Bronchial epithelial cell (primary cell): ENCODE data around the gene ADAM10. TPM values are rescaled to one million over a fixed set of nuclear protein-coding genes. Genes with fewer than 3 reads are reported as not detected.

ENCODE experiments used
- DNase-seq: peaks from one replicate; pipeline ENCODE4 v3.0.0-alpha.2; 2010; ENCODE audit warnings: low read depth
- FAIRE-seq: peaks from 2 replicates; lab custom pipeline; 2011; peaks lifted over from hg19 to GRCh38; lab: Jason Lieb, UNC
- H3K27me3 ChIP-seq: 2 replicates; pipeline ENCODE4 v1.5.1; 2011; ENCODE audit warnings: low read length; ENCODE audit not compliant: control insufficient read depth, insufficient read depth
- H3K36me3 ChIP-seq: 2 replicates; pipeline ENCODE4 v1.5.1; 2011; ENCODE audit warnings: low read length; ENCODE audit not compliant: control insufficient read depth, insufficient read depth
- H3K4me3 ChIP-seq: 2 replicates; pipeline ENCODE4 v1.5.1; 2011; ENCODE audit warnings: mild to moderate bottlenecking, low read depth, low read length, control low read depth
- total RNA-seq: library from RNA; depleted of rRNA; stranded (reverse); fragments of >200 nt; gene quantifications from 2 replicates; pipeline ENCODE4 v1.2.1, GENCODE V29; 2014
- TF ChIP-seq, protein P1 (sequence below): IDR thresholded peaks from 2 replicates; pipeline ENCODE4 v1.5.1; 2011; ENCODE audit warnings: mild to moderate bottlenecking, moderate library complexity, low read length, control low read depth, inconsistent platforms; ENCODE audit not compliant: insufficient read depth, severe bottlenecking

ADAM10 gene
- total RNA-seq, 1 donor from 2014 or later, result 112 TPM

DNA sequence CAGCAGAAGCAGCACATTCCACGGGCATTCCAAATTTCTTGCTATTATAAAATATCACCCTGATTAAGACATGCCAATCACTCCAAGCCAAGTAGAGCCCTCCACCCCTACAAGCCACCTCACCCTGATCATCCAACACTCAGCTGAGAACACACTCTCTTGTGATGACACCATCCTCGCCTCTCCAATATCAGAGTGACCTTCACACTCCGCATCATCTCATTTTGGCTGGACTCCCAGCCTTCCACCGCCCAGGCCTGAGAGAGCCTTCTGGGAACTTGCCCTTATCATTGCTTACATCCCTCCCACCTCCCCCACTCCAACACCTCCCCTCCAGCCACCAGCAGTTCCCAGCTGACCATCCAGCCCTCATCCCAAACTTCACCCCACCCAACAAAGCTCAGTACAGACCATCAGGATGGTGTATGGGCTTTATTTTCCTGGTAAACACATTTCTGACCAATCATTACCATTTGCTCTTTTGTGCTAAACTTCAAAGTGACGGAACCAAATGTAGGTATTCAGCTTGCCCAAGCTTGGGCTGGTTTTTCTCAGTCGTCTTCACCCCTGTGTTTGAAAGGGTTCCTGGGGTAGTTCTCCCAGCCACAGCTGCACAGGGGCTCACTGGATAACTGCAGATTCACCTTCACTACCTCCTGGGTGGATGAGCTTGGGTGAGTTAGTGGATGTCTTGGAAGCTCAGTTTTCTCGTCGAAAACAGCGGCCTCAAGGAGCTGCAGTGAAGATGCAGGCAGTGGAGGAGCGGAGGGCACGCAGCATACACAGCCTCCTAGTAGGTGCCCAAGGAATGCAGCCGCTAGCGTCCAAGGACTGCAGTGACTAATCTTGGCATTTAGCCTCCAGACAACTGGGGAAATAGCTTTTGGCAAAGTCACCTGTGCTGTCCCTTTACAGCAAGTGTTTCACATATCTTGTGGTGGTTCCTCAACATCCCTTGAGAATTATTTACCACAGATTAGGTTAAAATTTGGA is 202.6 kb downstream of the ADAM10 start:
- H3K36me3 ChIP-seq, result no peaks in the 10 kb centered on the region
- no peaks in the 10 kb centered on the region for H3K27me3 ChIP-seq
- TF ChIP-seq, protein P1, sequence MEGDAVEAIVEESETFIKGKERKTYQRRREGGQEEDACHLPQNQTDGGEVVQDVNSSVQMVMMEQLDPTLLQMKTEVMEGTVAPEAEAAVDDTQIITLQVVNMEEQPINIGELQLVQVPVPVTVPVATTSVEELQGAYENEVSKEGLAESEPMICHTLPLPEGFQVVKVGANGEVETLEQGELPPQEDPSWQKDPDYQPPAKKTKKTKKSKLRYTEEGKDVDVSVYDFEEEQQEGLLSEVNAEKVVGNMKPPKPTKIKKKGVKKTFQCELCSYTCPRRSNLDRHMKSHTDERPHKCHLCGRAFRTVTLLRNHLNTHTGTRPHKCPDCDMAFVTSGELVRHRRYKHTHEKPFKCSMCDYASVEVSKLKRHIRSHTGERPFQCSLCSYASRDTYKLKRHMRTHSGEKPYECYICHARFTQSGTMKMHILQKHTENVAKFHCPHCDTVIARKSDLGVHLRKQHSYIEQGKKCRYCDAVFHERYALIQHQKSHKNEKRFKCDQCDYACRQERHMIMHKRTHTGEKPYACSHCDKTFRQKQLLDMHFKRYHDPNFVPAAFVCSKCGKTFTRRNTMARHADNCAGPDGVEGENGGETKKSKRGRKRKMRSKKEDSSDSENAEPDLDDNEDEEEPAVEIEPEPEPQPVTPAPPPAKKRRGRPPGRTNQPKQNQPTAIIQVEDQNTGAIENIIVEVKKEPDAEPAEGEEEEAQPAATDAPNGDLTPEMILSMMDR, result no peak
- DNase-seq, result peak; percentile 78
- FAIRE-seq, result no peak
- H3K4me3 ChIP-seq, result no peak overlapping the region

- Histone ChIP-seq H3K36me3 (no peaks in the 10 kb centered on the region), H3K4me3 (no peak overlapping the region), H3K27me3 (no peaks in the 10 kb centered on the region)
- DNase-seq (no peak), FAIRE-seq (no peak)
- TF ChIP-seq, protein P1, result no peak
These were observed 203.4 kb downstream of the ADAM10 start for GRCh38 chr15:58546066-58546591.

DNA sequence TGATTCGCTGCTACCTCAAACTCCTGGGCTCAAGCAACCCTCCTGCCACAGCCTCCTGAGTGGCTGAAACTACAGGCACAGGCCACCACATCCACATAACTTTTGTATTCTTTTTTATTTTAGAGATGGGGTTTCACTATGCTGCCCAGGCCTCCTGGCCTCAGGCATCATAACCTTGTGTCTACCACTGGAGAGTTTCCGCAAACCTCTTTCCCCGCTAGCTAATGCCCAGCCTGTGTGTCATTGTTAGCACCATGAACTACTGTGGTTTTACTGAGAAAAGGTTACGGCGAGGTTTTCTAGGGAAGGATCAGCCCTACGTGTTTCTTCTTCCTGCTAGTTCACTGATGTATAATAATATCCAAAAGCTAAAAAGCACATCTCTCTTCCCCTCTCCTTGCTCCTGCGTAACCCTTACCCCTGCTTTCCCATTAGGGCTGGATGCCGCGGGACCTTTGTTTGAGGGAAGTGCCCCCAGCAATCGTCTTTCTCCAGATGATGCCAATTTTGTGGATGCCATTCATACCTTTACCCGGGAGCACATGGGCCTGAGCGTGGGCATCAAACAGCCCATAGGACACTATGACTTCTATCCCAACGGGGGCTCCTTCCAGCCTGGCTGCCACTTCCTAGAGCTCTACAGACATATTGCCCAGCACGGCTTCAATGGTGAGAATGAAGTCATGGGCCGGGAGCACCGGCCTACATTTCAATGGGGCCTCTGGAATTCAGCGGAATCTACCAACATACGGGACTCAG is 204.0 kb downstream of the ADAM10 start:
- TF ChIP-seq, protein P1, result no peak
- FAIRE-seq (no peak), DNase-seq (no peak)
- Histone ChIP-seq H3K4me3 (no peak overlapping the region), H3K27me3 (no peaks in the 10 kb centered on the region), H3K36me3 (no peaks in the 10 kb centered on the region)

GRCh38 chr15:58544756-58545155 is 204.8 kb downstream of the ADAM10 start:
- no peak for FAIRE-seq
- H3K27me3 ChIP-seq, result no peaks in the 10 kb centered on the region

DNA sequence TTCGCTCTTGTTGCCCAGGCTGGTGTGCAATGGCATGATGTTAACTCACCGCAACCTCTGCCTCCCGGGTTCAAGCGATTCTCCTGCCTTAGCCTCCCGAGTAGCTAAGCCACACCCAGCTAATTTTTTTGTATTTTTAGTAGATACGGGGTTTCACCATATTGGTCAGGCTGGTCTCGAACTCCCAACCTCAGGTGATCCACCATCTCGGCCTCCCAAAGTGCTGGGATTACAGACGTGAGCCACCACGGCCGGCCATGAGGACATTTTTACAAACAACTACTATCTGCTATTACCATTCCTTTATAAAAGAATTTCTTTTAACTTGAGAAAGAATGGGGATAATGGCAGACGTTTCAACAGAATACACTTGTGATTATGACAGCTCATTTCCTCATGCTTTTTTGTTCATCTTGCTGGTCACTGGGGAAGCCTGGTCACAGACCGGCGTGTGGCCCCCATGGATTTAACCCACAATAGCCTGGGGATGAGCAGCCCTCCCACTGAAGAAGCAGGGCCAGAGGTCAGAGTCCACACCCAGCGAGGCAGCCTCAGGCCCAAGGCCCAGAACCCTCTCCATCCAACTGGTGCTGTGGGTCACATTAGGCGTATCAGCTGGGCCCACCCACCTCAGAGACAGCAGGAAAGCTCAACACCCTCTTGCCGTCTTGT is 205.7 kb downstream of the ADAM10 start:
- Histone ChIP-seq H3K36me3 (no peaks in the 10 kb centered on the region), H3K4me3 (no peak overlapping the region), H3K27me3 (no peaks in the 10 kb centered on the region)
- FAIRE-seq, result no peak
- DNase-seq, result no peak
- TF ChIP-seq, protein P1, result no peak

More at GRCh38 chr15:58544756-58545155, 204.8 kb downstream of the ADAM10 start:
- Histone ChIP-seq H3K36me3 (no peaks in the 10 kb centered on the region), H3K4me3 (no peak overlapping the region)
- no peak for DNase-seq
- TF ChIP-seq, protein P1, result no peak
